Activated naive CD4-positive, alpha-beta T cell treated with anti-CD3 and anti-CD28 coated beads, Interleukin-2, amount 50 U/mL, for 24 hours (primary cell): ENCODE measurements around the gene TMEM9.
A peak's percentile ranks its signal among the peaks of the same experiment; 100 is the strongest.

ENCODE experiments used
- H3K27ac Mint-ChIP-seq: one replicate; pipeline ENCODE4 v1.8.0; 2021; ENCODE audit warnings: mild to moderate bottlenecking, mixed read lengths
- H3K27me3 Mint-ChIP-seq: one replicate; pipeline ENCODE4 v1.8.0; 2021; ENCODE audit warnings: mixed read lengths
- H3K36me3 Mint-ChIP-seq: one replicate; pipeline ENCODE4 v1.8.0; 2021; ENCODE audit warnings: mixed read lengths
- H3K4me1 Mint-ChIP-seq: one replicate; pipeline ENCODE4 v1.8.0; 2021; ENCODE audit warnings: mixed read lengths
- H3K4me3 Mint-ChIP-seq: one replicate; pipeline ENCODE4 v1.8.0; 2021; ENCODE audit warnings: mild to moderate bottlenecking, mixed read lengths
- H3K9me3 Mint-ChIP-seq: one replicate; pipeline ENCODE4 v1.8.0; 2021; ENCODE audit warnings: mixed read lengths

TMEM9 gene

GRCh38 chr1:201127755-201128455, 26.4 kb downstream of the TMEM9 start:
- H3K9me3 Mint-ChIP-seq, result no peaks in the 10 kb centered on the region
- H3K36me3 Mint-ChIP-seq, result peaks cover 3% of the 10 kb centered on the region
- peaks cover 8% of the 10 kb centered on the region for H3K27me3 Mint-ChIP-seq
- no peak overlapping the region for H3K27ac Mint-ChIP-seq
- H3K4me3 Mint-ChIP-seq, result no peak overlapping the region
- H3K4me1 Mint-ChIP-seq, result no peaks in the 10 kb centered on the region

GRCh38 chr1:201126832-201127754, 27.2 kb downstream of the TMEM9 start, which contains the start of gene ASCL5:
Gene ASCL5, minus strand, starts transcription at chr1:201127184. Its CDS starts 11,812 bp downstream, at chr1:201115372.
- Mint-ChIP-seq H3K4me3 (no peak within 1 kb of the TSS), H3K36me3 (peaks cover 3% of the 10 kb centered on the region), H3K27ac (no peak within 1 kb of the TSS), H3K4me1 (no peaks in the 10 kb centered on the region), H3K9me3 (no peaks in the 10 kb centered on the region), H3K27me3 (peaks cover 8% of the 10 kb centered on the region)

- peaks cover 8% of the 10 kb centered on the region for H3K27me3 Mint-ChIP-seq
These were observed 27.8 kb downstream of the TMEM9 start for GRCh38 chr1:201126463-201126831.

DNA sequence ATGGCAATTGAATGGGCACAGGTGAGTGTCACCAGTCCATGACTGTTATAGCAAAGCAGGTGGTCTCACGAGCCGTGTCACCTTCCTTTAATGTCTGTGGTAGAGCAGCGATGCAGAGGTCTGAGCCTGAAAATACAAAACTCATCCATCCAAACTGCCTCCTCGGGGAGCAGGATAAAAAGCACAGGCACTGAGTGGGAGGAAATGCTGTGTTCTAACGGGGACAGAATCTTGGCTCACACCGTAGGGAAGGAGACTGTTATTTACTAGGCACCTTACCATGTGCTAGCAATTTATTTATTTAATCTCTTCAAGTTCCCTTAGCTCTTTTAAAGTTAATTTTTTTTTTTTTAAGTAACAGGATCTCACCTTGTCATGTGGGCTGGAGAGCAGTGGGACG, 28.5 kb downstream of the TMEM9 start:
- no peak overlapping the region for H3K4me3 Mint-ChIP-seq
- no peaks in the 10 kb centered on the region for H3K9me3 Mint-ChIP-seq
- H3K36me3 Mint-ChIP-seq, result no peaks in the 10 kb centered on the region
- H3K4me1 Mint-ChIP-seq, result no peaks in the 10 kb centered on the region
- H3K27me3 Mint-ChIP-seq, result peaks cover 8% of the 10 kb centered on the region
- H3K27ac Mint-ChIP-seq, result no peak overlapping the region

More at GRCh38 chr1:201126463-201126831, 27.8 kb downstream of the TMEM9 start:
- Mint-ChIP-seq H3K4me1 (no peaks in the 10 kb centered on the region), H3K4me3 (no peak overlapping the region), H3K27ac (no peak overlapping the region), H3K9me3 (no peaks in the 10 kb centered on the region), H3K36me3 (no peaks in the 10 kb centered on the region)

GRCh38 chr1:201125019-201125418, 29.3 kb downstream of the TMEM9 start:
- Mint-ChIP-seq H3K36me3 (no peaks in the 10 kb centered on the region), H3K27me3 (peaks cover 8% of the 10 kb centered on the region), H3K4me3 (no peak overlapping the region), H3K9me3 (no peaks in the 10 kb centered on the region), H3K27ac (no peak overlapping the region), H3K4me1 (peaks cover 4% of the 10 kb centered on the region)

DNA sequence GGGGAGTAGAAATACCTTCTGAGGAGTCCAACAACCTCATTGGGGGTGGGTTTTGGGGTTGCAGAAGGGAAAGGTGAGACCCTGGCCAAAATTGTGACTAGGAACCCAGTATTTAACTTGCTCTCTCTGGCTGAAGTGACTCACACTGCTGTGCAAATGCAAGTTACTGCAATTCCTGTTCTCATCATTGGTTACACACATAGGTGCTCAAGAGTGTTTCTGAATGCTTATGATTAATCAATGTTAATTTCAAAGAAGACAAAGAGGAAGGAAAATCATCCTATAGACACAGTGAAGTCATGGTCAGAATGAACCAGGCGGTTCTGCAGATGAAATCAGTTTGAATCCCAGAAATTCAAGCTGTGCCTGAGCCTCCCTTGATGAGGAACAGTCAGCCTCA, 30.4 kb downstream of the TMEM9 start:
- no peaks in the 10 kb centered on the region for H3K36me3 Mint-ChIP-seq
- H3K4me1 Mint-ChIP-seq, result peaks cover 12% of the 10 kb centered on the region
- H3K9me3 Mint-ChIP-seq, result no peaks in the 10 kb centered on the region
- H3K27ac Mint-ChIP-seq, result no peak overlapping the region
- no peak overlapping the region for H3K4me3 Mint-ChIP-seq
- H3K27me3 Mint-ChIP-seq, result peaks cover 8% of the 10 kb centered on the region

DNA sequence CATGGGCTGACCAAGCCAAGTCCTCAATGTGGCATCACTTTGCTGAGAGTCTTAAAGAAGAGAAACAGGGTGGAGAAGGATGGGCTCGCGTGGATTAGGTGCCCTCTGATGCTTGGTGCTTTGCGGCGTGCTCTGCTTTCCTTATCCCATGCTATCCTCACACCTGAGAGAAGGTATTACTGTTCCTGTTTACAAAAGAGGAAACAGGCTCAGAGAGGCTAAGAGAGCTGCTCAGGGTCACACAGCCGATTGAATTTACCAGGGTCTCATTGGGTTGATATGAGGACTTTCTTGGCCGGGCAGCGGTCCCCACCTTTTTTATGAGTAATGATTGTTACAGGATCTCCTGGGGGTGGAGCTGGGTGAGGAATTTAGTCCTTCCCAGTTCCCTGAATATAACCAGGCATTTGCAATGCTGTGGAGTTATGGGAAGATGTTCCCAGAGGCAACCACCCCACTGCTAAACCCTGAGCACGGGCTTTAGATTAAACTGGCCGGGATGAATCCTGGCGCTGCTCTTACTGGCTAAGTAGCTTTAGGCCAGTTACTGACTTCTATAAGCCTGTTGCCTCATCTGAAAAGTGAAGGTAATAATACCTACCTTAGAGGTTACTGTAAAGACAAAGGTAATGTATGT, 31.8 kb downstream of the TMEM9 start:
- peaks cover 12% of the 10 kb centered on the region for H3K4me1 Mint-ChIP-seq
- no peak overlapping the region for H3K4me3 Mint-ChIP-seq
- no peak overlapping the region for H3K27ac Mint-ChIP-seq
- peaks cover 6% of the 10 kb centered on the region for H3K27me3 Mint-ChIP-seq
- no peaks in the 10 kb centered on the region for H3K9me3 Mint-ChIP-seq
- H3K36me3 Mint-ChIP-seq, result no peaks in the 10 kb centered on the region

DNA sequence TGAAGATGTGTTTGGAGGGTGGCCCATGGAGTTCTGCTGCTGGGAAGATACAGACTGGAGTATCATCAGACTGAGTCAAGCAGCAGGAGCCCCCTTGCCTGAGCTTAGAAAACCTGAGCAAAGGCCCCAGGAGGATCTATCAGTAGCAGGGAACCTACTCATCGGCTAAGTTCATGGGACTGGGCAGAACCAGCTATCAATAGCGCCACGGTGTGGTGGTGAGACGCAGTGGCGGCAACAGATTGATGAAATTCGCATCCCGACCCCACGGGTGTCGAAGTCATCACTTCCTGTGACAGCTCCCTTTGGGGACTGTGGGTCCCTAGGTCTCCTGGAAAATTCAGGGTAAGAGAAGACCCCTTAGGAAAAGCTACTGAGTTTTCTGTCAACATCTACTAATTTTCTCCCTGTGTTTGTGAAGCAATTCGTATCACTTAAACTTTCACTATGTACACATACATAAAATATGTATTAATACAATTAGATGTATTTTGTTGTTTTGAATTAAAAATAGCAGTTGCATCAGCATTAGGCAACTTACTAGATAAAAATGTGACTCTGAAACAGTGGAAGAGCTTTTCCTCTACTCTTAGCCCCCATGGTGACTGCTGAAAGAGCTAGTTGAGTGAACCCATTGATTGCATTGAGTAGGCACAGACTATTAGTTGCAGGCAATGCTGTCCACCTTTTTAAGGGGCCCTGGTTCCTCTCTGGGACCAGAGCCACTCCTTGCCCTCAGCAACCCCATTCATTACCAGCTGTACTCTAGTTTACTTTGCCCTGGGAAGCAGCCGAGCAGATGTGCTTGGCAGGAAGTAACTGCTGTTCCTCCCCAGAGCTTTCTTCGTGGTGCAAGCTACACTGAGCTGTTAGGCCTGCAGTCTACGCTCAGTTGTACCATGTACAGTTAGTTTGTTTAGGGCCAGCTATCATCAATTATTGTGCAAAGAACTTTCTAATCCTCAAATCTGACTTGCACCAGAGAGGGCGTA, 34.8 kb downstream of the TMEM9 start:
- H3K9me3 Mint-ChIP-seq, result no peaks in the 10 kb centered on the region
- H3K27me3 Mint-ChIP-seq, result no peaks in the 10 kb centered on the region
- H3K4me1 Mint-ChIP-seq, result peaks cover 20% of the 10 kb centered on the region
- no peak overlapping the region for H3K4me3 Mint-ChIP-seq
- no peaks in the 10 kb centered on the region for H3K36me3 Mint-ChIP-seq
- H3K27ac Mint-ChIP-seq, result no peak overlapping the region

- no peaks in the 10 kb centered on the region for H3K36me3 Mint-ChIP-seq
- H3K9me3 Mint-ChIP-seq, result no peaks in the 10 kb centered on the region
- no peak overlapping the region for H3K4me3 Mint-ChIP-seq
- H3K4me1 Mint-ChIP-seq, result peaks cover 20% of the 10 kb centered on the region
- H3K27ac Mint-ChIP-seq, result no peak overlapping the region
- H3K27me3 Mint-ChIP-seq, result no peaks in the 10 kb centered on the region
These were observed 38.2 kb downstream of the TMEM9 start for GRCh38 chr1:201116091-201116490.

DNA sequence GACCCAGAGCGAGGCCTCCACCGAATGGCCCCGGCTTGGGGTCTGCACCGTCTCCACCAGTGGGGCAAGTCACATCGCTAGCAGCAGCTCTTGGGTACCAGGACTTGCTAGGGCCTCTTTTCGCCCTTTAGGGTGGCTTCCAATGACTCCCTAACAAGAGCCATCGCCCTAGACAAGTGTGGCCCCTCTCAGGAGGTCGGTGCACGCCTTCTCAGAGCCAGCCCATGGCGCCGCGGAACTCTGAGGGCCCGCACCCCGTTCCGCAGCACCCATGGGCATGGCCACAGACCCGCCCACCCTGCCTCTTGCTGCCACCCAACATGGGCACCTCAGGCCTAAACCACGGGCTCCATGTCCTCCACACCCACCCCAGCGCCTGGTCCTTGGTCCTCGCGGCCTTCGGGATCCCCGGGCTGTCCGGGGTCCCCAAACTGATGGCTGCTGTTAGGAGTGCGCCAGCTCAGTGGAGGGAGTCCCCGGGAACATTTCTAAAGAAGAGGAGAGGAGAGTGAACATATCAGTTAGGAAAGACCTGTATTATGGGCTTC, 38.8 kb downstream of the TMEM9 start:
- H3K4me1 Mint-ChIP-seq, result peaks cover 20% of the 10 kb centered on the region
- H3K4me3 Mint-ChIP-seq, result no peak overlapping the region
- H3K9me3 Mint-ChIP-seq, result no peaks in the 10 kb centered on the region
- H3K36me3 Mint-ChIP-seq, result no peaks in the 10 kb centered on the region
- H3K27ac Mint-ChIP-seq, result no peak overlapping the region
- no peaks in the 10 kb centered on the region for H3K27me3 Mint-ChIP-seq

- Mint-ChIP-seq H3K27ac (no peak overlapping the region), H3K27me3 (no peaks in the 10 kb centered on the region), H3K4me1 (peaks cover 10% of the 10 kb centered on the region), H3K36me3 (no peaks in the 10 kb centered on the region), H3K4me3 (peak overlapping the region; percentile 92), H3K9me3 (no peaks in the 10 kb centered on the region)
These were observed 39.8 kb downstream of the TMEM9 start for GRCh38 chr1:201114245-201115131.

DNA sequence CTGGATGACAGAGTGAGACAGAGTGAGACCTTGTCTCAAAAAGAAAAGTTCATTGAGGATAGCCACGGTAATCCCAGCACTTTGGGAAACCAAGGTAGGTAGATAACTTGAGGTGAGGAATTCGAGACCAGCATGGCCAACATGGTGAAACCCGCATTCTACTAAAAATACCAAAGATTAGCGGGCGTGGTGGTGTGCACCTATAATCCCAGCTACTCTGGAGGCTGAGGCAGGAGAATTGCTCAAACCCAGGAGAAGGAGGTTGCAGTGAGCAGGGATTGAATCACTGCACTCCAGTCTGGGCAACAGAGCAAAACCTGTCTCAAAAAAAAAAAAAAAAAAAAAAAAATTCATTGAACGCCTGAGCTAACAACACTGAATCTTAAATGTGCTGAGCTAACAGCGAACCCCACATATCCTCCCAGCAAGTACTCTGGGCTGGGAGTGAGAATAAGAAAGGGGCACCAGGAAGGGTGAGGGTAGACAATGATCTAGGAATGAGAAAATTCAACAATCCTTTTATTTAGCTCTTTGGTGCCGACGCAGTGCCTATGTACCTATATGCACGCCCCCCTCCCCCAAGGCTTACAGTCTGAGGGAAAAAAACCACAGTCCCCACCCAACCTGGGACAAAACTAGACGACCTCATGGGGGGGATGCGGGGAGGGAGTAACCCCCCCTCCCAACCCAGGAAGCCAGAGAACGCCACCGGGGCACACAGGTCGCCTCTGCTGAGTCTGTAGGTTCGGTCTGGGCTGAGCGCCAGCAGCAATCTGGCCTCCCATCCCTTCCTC, 40.6 kb downstream of the TMEM9 start:
- Mint-ChIP-seq H3K36me3 (no peaks in the 10 kb centered on the region), H3K4me1 (peaks cover 8% of the 10 kb centered on the region), H3K27ac (no peak overlapping the region), H3K4me3 (peak overlapping the region; percentile 92), H3K27me3 (no peaks in the 10 kb centered on the region), H3K9me3 (no peaks in the 10 kb centered on the region)

GRCh38 chr1:201112926-201113325, 41.3 kb downstream of the TMEM9 start:
- H3K27ac Mint-ChIP-seq, result no peak overlapping the region
- no peaks in the 10 kb centered on the region for H3K36me3 Mint-ChIP-seq
- H3K9me3 Mint-ChIP-seq, result no peaks in the 10 kb centered on the region
- H3K27me3 Mint-ChIP-seq, result no peaks in the 10 kb centered on the region
- H3K4me1 Mint-ChIP-seq, result peaks cover 8% of the 10 kb centered on the region
- peak overlapping the region; percentile 49 for H3K4me3 Mint-ChIP-seq
